H1 (cell line): ENCODE measurements around the gene GALNT13. TPM values are rescaled to one million over a fixed set of nuclear protein-coding genes. Genes with fewer than 3 reads are reported as not detected.

Source experiments
- CTCF ChIA-PET: fragments of 300-600 bp; sonication (Branson Sonifier 250); formaldehyde crosslinking; loops from one replicate; lab custom pipeline; 2021; ENCODE audit not compliant: partially characterized antibody; lab: Charles Lee
- POLR2A ChIA-PET: fragments of 300-600 bp; sonication (Branson Sonifier 250); formaldehyde crosslinking; loops from one replicate; lab custom pipeline; 2021; ENCODE audit warnings: inconsistent platforms; ENCODE audit not compliant: partially characterized antibody; lab: Charles Lee
- DNase-seq, 2 experiments: peaks; one replicate each; pipeline versions ENCODE4 v3.0.0 to v3.0.0-alpha.2; 2010 to 2022; ENCODE audit warnings: low spot score in 2 of 2, low read depth in 1 of 2, mixed read lengths in 1 of 2
- FAIRE-seq: peaks from 2 replicates; lab custom pipeline; 2011; peaks lifted over from hg19 to GRCh38; lab: Jason Lieb, UNC
- H2AFZ ChIP-seq: 2 replicates; pipeline ENCODE4 v1.8.1; 2012; ENCODE audit warnings: low read length, inconsistent platforms
- H2AK5ac ChIP-seq: 2 replicates; pipeline ENCODE4 v1.6.1; 2013; ENCODE audit warnings: low read depth, low read length
- H2BK120ac ChIP-seq: replicated peaks from 2 replicates; pipeline ENCODE3; 2013; ENCODE audit warnings: low read depth, low read length, inconsistent platforms
- H2BK12ac ChIP-seq: 2 replicates; pipeline ENCODE4 v1.6.1; 2013; ENCODE audit warnings: low read depth, low read length
- H2BK15ac ChIP-seq: 2 replicates; pipeline ENCODE4 v1.6.1; 2013; ENCODE audit warnings: low read length
- H2BK20ac ChIP-seq: 2 replicates; pipeline ENCODE4 v1.6.1; 2013; ENCODE audit warnings: low read length
- H2BK5ac ChIP-seq: 2 replicates; pipeline ENCODE4 v1.6.1; 2013; ENCODE audit warnings: low read depth, low read length
- H3K14ac ChIP-seq: 2 replicates; pipeline ENCODE4 v1.6.1; 2013; ENCODE audit warnings: inconsistent platforms; ENCODE audit not compliant: insufficient read length
- H3K18ac ChIP-seq: 2 replicates; pipeline ENCODE4 v1.6.1; 2013; ENCODE audit warnings: low read length; ENCODE audit errors: extremely low read depth
- H3K23ac ChIP-seq: 2 replicates; pipeline ENCODE4 v1.6.1; 2013; ENCODE audit warnings: inconsistent platforms; ENCODE audit not compliant: insufficient read length
- H3K23me2 ChIP-seq: 2 replicates; pipeline ENCODE4 v1.6.1; 2013; ENCODE audit warnings: low read depth, low read length
- H3K27ac ChIP-seq: 2 replicates; pipeline ENCODE4 v1.6.1; 2011; ENCODE audit warnings: low read depth, low read length, inconsistent platforms
- H3K27me3 ChIP-seq, 4 experiments: replicated peaks in 1 of 4; 1 replicate in 1 of 4; 2 replicates in 3 of 4; pipeline versions ENCODE4 v1.6.1 to v1.8.1; 2011 to 2013; ENCODE audit warnings: low read length in 3 of 4, mild to moderate bottlenecking in 3 of 4, inconsistent platforms in 2 of 4, mixed read lengths in 2 of 4, moderate library complexity in 1 of 4; ENCODE audit not compliant: control insufficient read depth in 3 of 4, insufficient read depth in 3 of 4; ENCODE audit errors: extremely low read depth in 1 of 4
- H3K36me3 ChIP-seq, 4 experiments: 2 replicates each; pipeline versions ENCODE4 v1.6.1 to v1.8.1; 2011 to 2013; ENCODE audit warnings: mild to moderate bottlenecking in 4 of 4, low read length in 3 of 4, moderate library complexity in 2 of 4, control low read depth in 1 of 4, inconsistent platforms in 1 of 4; ENCODE audit not compliant: insufficient read depth in 4 of 4, control insufficient read depth in 2 of 4
- H3K4ac ChIP-seq: replicated peaks from 2 replicates; pipeline ENCODE3; 2013; ENCODE audit warnings: low read length, low read depth, mixed read lengths, inconsistent platforms; ENCODE audit not compliant: insufficient read length
- H3K4me1 ChIP-seq, 4 experiments: replicated peaks in 1 of 4; 1 replicate in 1 of 4; 2 replicates in 3 of 4; pipeline versions ENCODE4 v1.6.1 to v1.8.1; 2011 to 2013; ENCODE audit warnings: low read length in 3 of 4, inconsistent platforms in 2 of 4, mixed read lengths in 1 of 4; ENCODE audit not compliant: insufficient read depth in 4 of 4, control insufficient read depth in 3 of 4
- H3K4me2 ChIP-seq, 2 experiments: 2 replicates each; pipeline versions ENCODE4 v1.6.1 to v1.8.1; 2011 to 2013; ENCODE audit warnings: low read depth in 2 of 2, low read length in 2 of 2, control low read depth in 1 of 2, inconsistent platforms in 1 of 2, mild to moderate bottlenecking in 1 of 2; ENCODE audit not compliant: insufficient read depth in 1 of 2
- H3K4me3 ChIP-seq, 4 experiments: fragments of 200-600, 300-600 bp in 1 of 4; sonication (generic), shearing (Covaris generic), sonication (Bioruptor Twin) in 1 of 4; 2 replicates each; pipeline versions ENCODE4 v1.5.1 to v1.8.1; 2011 to 2016; ENCODE audit warnings: low read length in 4 of 4, low read depth in 3 of 4, control low read depth in 2 of 4, inconsistent platforms in 2 of 4, mild to moderate bottlenecking in 2 of 4, mixed read lengths in 1 of 4, moderate library complexity in 1 of 4; ENCODE audit not compliant: insufficient read depth in 2 of 4; ENCODE audit errors: extremely low read depth in 1 of 4
- H3K56ac ChIP-seq: replicated peaks from 2 replicates; pipeline ENCODE3; 2013; ENCODE audit warnings: low read depth, mild to moderate bottlenecking, mixed read lengths, low read length, inconsistent platforms; ENCODE audit not compliant: insufficient read length
- H3K79me1 ChIP-seq: 2 replicates; pipeline ENCODE4 v1.6.1; 2013; ENCODE audit warnings: low read depth, low read length, control low read depth
- H3K79me2 ChIP-seq, 2 experiments: 2 replicates each; pipeline versions ENCODE4 v1.6.1 to v1.8.1; 2012 to 2013; ENCODE audit warnings: low read length in 2 of 2, mild to moderate bottlenecking in 2 of 2, inconsistent platforms in 1 of 2; ENCODE audit not compliant: insufficient read depth in 2 of 2, control insufficient read depth in 1 of 2
- H3K9ac ChIP-seq, 4 experiments: replicated peaks in 1 of 4; 1 replicate in 1 of 4; 2 replicates in 3 of 4; pipeline versions ENCODE4 v1.6.1 to v1.8.1; 2011 to 2013; ENCODE audit warnings: low read depth in 3 of 4, low read length in 3 of 4, control low read depth in 2 of 4, mild to moderate bottlenecking in 2 of 4, moderate library complexity in 2 of 4, inconsistent platforms in 1 of 4; ENCODE audit errors: extremely low read depth in 1 of 4
- H3K9me3 ChIP-seq, 2 experiments: 2 replicates each; pipeline versions ENCODE4 v1.6.1 to v1.8.1; 2012 to 2013; ENCODE audit warnings: mild to moderate bottlenecking in 2 of 2, moderate library complexity in 2 of 2, control low read depth in 1 of 2, inconsistent platforms in 1 of 2, low read depth in 1 of 2, low read length in 1 of 2, mixed read lengths in 1 of 2; ENCODE audit not compliant: insufficient read depth in 2 of 2
- H4K20me1 ChIP-seq, 2 experiments: replicated peaks in 1 of 2; 2 replicates each; pipeline versions ENCODE3 to v1.8.1; 2011 to 2013; ENCODE audit warnings: inconsistent platforms in 2 of 2, low read length in 2 of 2, mild to moderate bottlenecking in 1 of 2; ENCODE audit not compliant: insufficient read depth in 2 of 2, control insufficient read depth in 1 of 2
- H4K5ac ChIP-seq: 2 replicates; pipeline ENCODE4 v1.6.1; 2013; ENCODE audit warnings: low read length, low read depth, mixed read lengths, inconsistent platforms; ENCODE audit not compliant: insufficient read length
- H4K8ac ChIP-seq: 2 replicates; pipeline ENCODE4 v1.8.0; 2013; ENCODE audit warnings: mild to moderate bottlenecking, moderate library complexity, low read length, inconsistent platforms; ENCODE audit not compliant: insufficient read depth; ENCODE audit errors: extremely low read depth
- H4K91ac ChIP-seq: replicated peaks from 2 replicates; pipeline ENCODE3; 2013; ENCODE audit warnings: low read length, mixed read lengths, inconsistent platforms; ENCODE audit not compliant: insufficient read length
- BCL11A ChIP-seq, 2 experiments: IDR thresholded peaks; one replicate each; pipeline ENCODE4 v1.6.1; 2011; ENCODE audit warnings: low read depth in 2 of 2, low read length in 2 of 2, mild to moderate bottlenecking in 2 of 2
- FOSL1 ChIP-seq: IDR thresholded peaks from 2 replicates; pipeline ENCODE4 v1.6.1; 2011; ENCODE audit warnings: mild to moderate bottlenecking, low read depth, low read length, moderate library complexity; ENCODE audit not compliant: insufficient read depth
- GABPA ChIP-seq: IDR thresholded peaks from 2 replicates; pipeline ENCODE4 v1.6.1; 2011; ENCODE audit warnings: mild to moderate bottlenecking, low read length, moderate library complexity, borderline replicate concordance; ENCODE audit not compliant: insufficient read depth
- HDAC2 ChIP-seq, 2 experiments: fragments of 300-600 bp in 1 of 2; sonication (generic) in 1 of 2; IDR thresholded peaks; 2 replicates each; pipeline ENCODE4 v1.6.1; 2011 to 2012; ENCODE audit warnings: low read depth in 2 of 2, low read length in 2 of 2, mild to moderate bottlenecking in 2 of 2, moderate library complexity in 2 of 2, borderline replicate concordance in 1 of 2, inconsistent platforms in 1 of 2
- KDM5A ChIP-seq: fragments of 200-600 bp; IDR thresholded peaks from 2 replicates; pipeline ENCODE4 v1.7.1; 2012; ENCODE audit warnings: mild to moderate bottlenecking, low read length, inconsistent platforms, mixed read lengths
- NRF1 ChIP-seq: IDR thresholded peaks from 2 replicates; pipeline ENCODE4 v1.6.1; 2011; ENCODE audit warnings: mild to moderate bottlenecking, low read depth, low read length, improper control_type of control experiment
- POU5F1 ChIP-seq: IDR thresholded peaks from 2 replicates; pipeline ENCODE4 v1.6.1; 2011; ENCODE audit warnings: low read depth, mild to moderate bottlenecking, low read length, moderate library complexity
- RAD21 ChIP-seq, 2 experiments: IDR thresholded peaks in 1 of 2; conservative IDR thresholded peaks in 1 of 2; 2 replicates each; pipeline ENCODE4 v1.6.1; 2011; ENCODE audit warnings: low read depth in 2 of 2, low read length in 2 of 2, improper control_type of control experiment in 1 of 2, inconsistent platforms in 1 of 2, mild to moderate bottlenecking in 1 of 2, moderate library complexity in 1 of 2
- RFX5 ChIP-seq: IDR thresholded peaks from 2 replicates; pipeline ENCODE4 v1.6.1; 2011; ENCODE audit warnings: low read depth, low read length, improper control_type of control experiment, borderline replicate concordance
- SIN3A ChIP-seq, 2 experiments: IDR thresholded peaks in 1 of 2; conservative IDR thresholded peaks in 1 of 2; 2 replicates each; pipeline ENCODE4 v1.6.1; 2011 to 2012; ENCODE audit warnings: low read length in 2 of 2, improper control_type of control experiment in 1 of 2, low read depth in 1 of 2, mild to moderate bottlenecking in 1 of 2
- SP2 ChIP-seq: IDR thresholded peaks from 2 replicates; pipeline ENCODE4 v1.6.1; 2012; ENCODE audit warnings: mild to moderate bottlenecking, low read length, inconsistent platforms
- SP4 ChIP-seq: IDR thresholded peaks from 2 replicates; pipeline ENCODE4 v1.6.1; 2012; ENCODE audit warnings: low read length, inconsistent platforms
- polyA plus RNA-seq, 7 experiments: library from polyadenylated mRNA; depleted of rRNA in 3 of 7; stranded (reverse) in 5 of 7; unstranded in 2 of 7; fragments of >200 nt in 5 of 7; fragments of 200-250 nt in 2 of 7; gene quantifications; 1 replicate in 5 of 7; 2 replicates in 1 of 7; 4 replicates in 1 of 7; pipeline versions ENCODE4 v1.2.1 to v1.2.3, GENCODE V29; 2011 to 2013; ENCODE audit warnings: missing spikeins in 2 of 7, mixed read lengths in 2 of 7
- total RNA-seq: library from RNA; stranded (reverse); fragmentation: NEBNext Ultra II Directional; extraction: Animal tissue kit (Norgen Biotek cat#: 25700); gene quantifications from 2 replicates; pipeline ENCODE4 v1.2.1, GENCODE V29; 2021

GALNT13 gene
- total and polyA plus RNA-seq, 2 of the 8 experiments (the other 6 are each of a cell fraction or from before 2014, with no cell fraction given), result 3.2 to 9.6 TPM

- Histone ChIP-seq H3K56ac (no peak overlapping the region), H2BK15ac (no peak overlapping the region), H2AK5ac (no peak overlapping the region), H4K8ac (no peak overlapping the region), H2BK12ac (no peak overlapping the region), H4K91ac (no peak overlapping the region), H2BK120ac (no peak overlapping the region), H3K9me3 (no peaks in the 10 kb centered on the region), H3K4me1 (no peaks in the 10 kb centered on the region), H3K36me3 (no peaks in the 10 kb centered on the region), H3K14ac (no peak overlapping the region), H3K27me3 (no peaks in the 10 kb centered on the region), H3K9ac (no peak overlapping the region), H4K20me1 (no peaks in the 10 kb centered on the region), H2BK20ac (no peak overlapping the region), H4K5ac (no peak overlapping the region), H3K4me2 (no peak overlapping the region), H3K23me2 (no peaks in the 10 kb centered on the region), H2BK5ac (no peak overlapping the region), H2AFZ (no peak overlapping the region), H3K4me3 (no peak overlapping the region), H3K23ac (no peak overlapping the region), H3K18ac (no peak overlapping the region), H3K4ac (no peak overlapping the region), H3K79me2 (no peaks in the 10 kb centered on the region), H3K79me1 (no peaks in the 10 kb centered on the region), H3K27ac (no peak overlapping the region)
- ChIA-PET POLR2A (no interaction called here), CTCF (no interaction called here)
- no peak for FAIRE-seq
- no peak for DNase-seq
- TF ChIP-seq FOSL1 (no peak), BCL11A (IDR thresholded peaks at IDR 0.05; ENCODE audit: low read depth in 2 of 2, low read length in 2 of 2) (no peak), RFX5 (no peak), HDAC2 (IDR thresholded peaks at IDR 0.05; ENCODE audit: borderline replicate concordance in 1 of 2, low read depth in 2 of 2, low read length in 2 of 2) (no peak), KDM5A (no peak), SIN3A (conservative IDR thresholded peaks at IDR 0.05 in 1 of 2, IDR thresholded peaks at IDR 0.05 in 1 of 2; ENCODE audit: low read depth in 1 of 2, low read length in 2 of 2) (no peak), POU5F1 (no peak), SP4 (no peak), SP2 (no peak), NRF1 (no peak), RAD21 (IDR thresholded peaks at IDR 0.05 in 1 of 2, conservative IDR thresholded peaks at IDR 0.05 in 1 of 2; ENCODE audit: low read depth in 2 of 2, low read length in 2 of 2) (no peak), GABPA (no peak)
These were observed 82.0 kb downstream of the GALNT13 start for GRCh38 chr2:153953761-153954160.
